Glutamatergic neuron (in vitro differentiated cells): ENCODE results near the gene MAGI3. TPM values are rescaled to one million over a fixed set of nuclear protein-coding genes. Genes with fewer than 3 reads are reported as not detected.

Experiments
- DNase-seq: peaks from one replicate; pipeline ENCODE4 v3.0.0; 2022
- H3K27ac Mint-ChIP-seq: one replicate; pipeline ENCODE4 v1.8.0; 2020; ENCODE audit warnings: mild to moderate bottlenecking, mixed read lengths, inconsistent platforms; ENCODE audit not compliant: unreplicated experiment
- H3K27me3 Mint-ChIP-seq: one replicate; pipeline ENCODE4 v1.8.0; 2020; ENCODE audit warnings: mild to moderate bottlenecking, moderate library complexity, mixed read lengths, inconsistent platforms; ENCODE audit not compliant: unreplicated experiment
- H3K36me3 Mint-ChIP-seq: one replicate; pipeline ENCODE4 v1.8.0; 2020; ENCODE audit warnings: mild to moderate bottlenecking, mixed read lengths, inconsistent platforms; ENCODE audit not compliant: unreplicated experiment
- H3K4me1 Mint-ChIP-seq: one replicate; pipeline ENCODE4 v1.8.0; 2020; ENCODE audit warnings: mild to moderate bottlenecking, low read depth, mixed read lengths, inconsistent platforms; ENCODE audit not compliant: unreplicated experiment
- H3K4me3 Mint-ChIP-seq: one replicate; pipeline ENCODE4 v1.8.0; 2020; ENCODE audit warnings: mild to moderate bottlenecking, mixed read lengths, inconsistent platforms; ENCODE audit not compliant: unreplicated experiment
- H3K9me3 Mint-ChIP-seq: one replicate; pipeline ENCODE4 v1.8.0; 2020; ENCODE audit warnings: mild to moderate bottlenecking, moderate library complexity, mixed read lengths, inconsistent platforms; ENCODE audit not compliant: unreplicated experiment
- total RNA-seq: library from RNA; stranded (reverse); fragmentation: NEBNext Ultra II Directional; extraction: Animal tissue kit (Norgen Biotek cat#: 25700); gene quantifications from one replicate; pipeline ENCODE4 v1.2.1, GENCODE V29; 2021; ENCODE audit not compliant: unreplicated experiment
- TF ChIP-seq, protein P1 (sequence below): fragments of 200-600 bp; sonication (generic); IDR thresholded peaks from one replicate; pipeline ENCODE4 v1.5.0; 2021; ENCODE audit not compliant: partially characterized antibody, unreplicated experiment

The MAGI3 gene
- total RNA-seq, 1 donor from 2014 or later: 26.3 TPM

DNA sequence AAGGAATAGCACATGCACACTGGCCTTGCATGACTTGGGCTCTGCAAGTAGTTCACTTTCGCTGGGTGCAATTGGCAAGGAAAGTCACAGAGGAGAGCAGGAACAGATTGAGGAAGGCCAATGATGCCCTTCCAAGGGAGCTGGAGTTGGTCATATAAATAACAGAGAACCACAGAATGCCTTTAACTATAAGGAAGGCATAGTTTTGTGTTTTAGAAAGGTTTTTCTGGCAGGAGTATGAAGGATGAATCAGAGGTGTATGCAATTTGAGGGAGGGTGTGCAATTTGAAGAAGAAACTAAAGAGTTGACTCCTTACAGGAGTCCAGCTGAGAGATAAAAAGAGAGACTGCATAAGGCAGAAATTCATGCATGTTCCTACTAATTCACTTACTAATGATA is 256.8 kb downstream of the MAGI3 start:
- Mint-ChIP-seq H3K4me1 (no peaks in the 10 kb centered on the region), H3K27me3 (no peaks in the 10 kb centered on the region), H3K36me3 (no peaks in the 10 kb centered on the region), H3K9me3 (no peaks in the 10 kb centered on the region), H3K27ac (no peak overlapping the region), H3K4me3 (no peak overlapping the region)
- TF ChIP-seq, protein P1, sequence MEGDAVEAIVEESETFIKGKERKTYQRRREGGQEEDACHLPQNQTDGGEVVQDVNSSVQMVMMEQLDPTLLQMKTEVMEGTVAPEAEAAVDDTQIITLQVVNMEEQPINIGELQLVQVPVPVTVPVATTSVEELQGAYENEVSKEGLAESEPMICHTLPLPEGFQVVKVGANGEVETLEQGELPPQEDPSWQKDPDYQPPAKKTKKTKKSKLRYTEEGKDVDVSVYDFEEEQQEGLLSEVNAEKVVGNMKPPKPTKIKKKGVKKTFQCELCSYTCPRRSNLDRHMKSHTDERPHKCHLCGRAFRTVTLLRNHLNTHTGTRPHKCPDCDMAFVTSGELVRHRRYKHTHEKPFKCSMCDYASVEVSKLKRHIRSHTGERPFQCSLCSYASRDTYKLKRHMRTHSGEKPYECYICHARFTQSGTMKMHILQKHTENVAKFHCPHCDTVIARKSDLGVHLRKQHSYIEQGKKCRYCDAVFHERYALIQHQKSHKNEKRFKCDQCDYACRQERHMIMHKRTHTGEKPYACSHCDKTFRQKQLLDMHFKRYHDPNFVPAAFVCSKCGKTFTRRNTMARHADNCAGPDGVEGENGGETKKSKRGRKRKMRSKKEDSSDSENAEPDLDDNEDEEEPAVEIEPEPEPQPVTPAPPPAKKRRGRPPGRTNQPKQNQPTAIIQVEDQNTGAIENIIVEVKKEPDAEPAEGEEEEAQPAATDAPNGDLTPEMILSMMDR: no peak
- DNase-seq: no peak

GRCh38 chr1:113648478-113648877 is 258.2 kb downstream of the MAGI3 start:
- no peak for DNase-seq
- no peaks in the 10 kb centered on the region for H3K36me3 Mint-ChIP-seq
- H3K4me3 Mint-ChIP-seq: no peak overlapping the region
- H3K27me3 Mint-ChIP-seq: no peaks in the 10 kb centered on the region
- H3K9me3 Mint-ChIP-seq: no peaks in the 10 kb centered on the region
- TF ChIP-seq, protein P1: no peak
- no peaks in the 10 kb centered on the region for H3K4me1 Mint-ChIP-seq
- H3K27ac Mint-ChIP-seq: no peak overlapping the region

DNA sequence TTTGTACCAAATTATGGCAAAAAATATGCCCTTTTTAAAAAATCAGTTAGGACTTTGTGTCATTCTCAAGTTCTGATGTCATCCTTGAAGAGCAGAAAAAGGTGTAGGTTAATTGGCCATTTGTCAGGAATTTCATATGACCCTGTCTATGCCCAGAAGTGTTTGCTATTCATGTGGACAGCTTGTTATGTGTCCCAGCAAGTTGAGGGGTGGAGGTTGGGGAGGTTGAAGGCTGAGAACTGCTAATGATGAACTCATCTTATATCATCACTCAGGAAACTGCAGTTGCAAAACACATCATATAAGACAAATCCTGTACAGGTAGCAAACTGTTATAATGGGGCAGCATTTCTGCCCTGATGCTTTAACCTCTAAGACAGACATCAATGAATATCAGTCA is 262.5 kb downstream of the MAGI3 start:
- H3K9me3 Mint-ChIP-seq: no peaks in the 10 kb centered on the region
- TF ChIP-seq, protein P1: no peak
- no peaks in the 10 kb centered on the region for H3K36me3 Mint-ChIP-seq
- DNase-seq: no peak
- H3K4me1 Mint-ChIP-seq: no peaks in the 10 kb centered on the region
- no peaks in the 10 kb centered on the region for H3K27me3 Mint-ChIP-seq
- H3K4me3 Mint-ChIP-seq: no peak overlapping the region
- no peak overlapping the region for H3K27ac Mint-ChIP-seq

- Mint-ChIP-seq H3K27me3 (no peaks in the 10 kb centered on the region), H3K9me3 (no peaks in the 10 kb centered on the region), H3K27ac (no peak overlapping the region)
Observed at GRCh38 chr1:113653741-113654140, 263.4 kb downstream of the MAGI3 start.

GRCh38 chr1:113654883-113655282 is 264.6 kb downstream of the MAGI3 start:
- Mint-ChIP-seq H3K9me3 (no peaks in the 10 kb centered on the region), H3K27ac (no peak overlapping the region), H3K36me3 (no peaks in the 10 kb centered on the region), H3K4me1 (no peaks in the 10 kb centered on the region), H3K4me3 (no peak overlapping the region), H3K27me3 (no peaks in the 10 kb centered on the region)
- DNase-seq: no peak
- TF ChIP-seq, protein P1: no peak

More at GRCh38 chr1:113653741-113654140, 263.4 kb downstream of the MAGI3 start:
- no peaks in the 10 kb centered on the region for H3K4me1 Mint-ChIP-seq
- TF ChIP-seq, protein P1: no peak
- DNase-seq: no peak
- no peak overlapping the region for H3K4me3 Mint-ChIP-seq
- H3K36me3 Mint-ChIP-seq: no peaks in the 10 kb centered on the region
